ENCODE measurements around the gene OR6S1. TPM values are rescaled to one million over a fixed set of nuclear protein-coding genes. Genes with fewer than 3 reads are reported as not detected.

Gene OR6S1
- total and polyA plus RNA-seq, 2 donors from 2014 or later = not detected

- DNase-seq (no peak), FAIRE-seq (no peak)
- Histone ChIP-seq H3K9ac (ENCODE audit: low read length in 3 of 3) (no peak overlapping the region), H3K27ac (ENCODE audit: low read depth in 2 of 2, low read length in 2 of 2) (no peak overlapping the region), H3K36me3 (ENCODE audit: control insufficient read depth in 2 of 3, insufficient read depth in 3 of 3, low read length in 3 of 3) (no peaks in the 10 kb centered on the region), H3K27me3 (ENCODE audit: control insufficient read depth, insufficient read depth, low read length) (no peaks in the 10 kb centered on the region), H3K4me1 (ENCODE audit: control insufficient read depth in 2 of 3, insufficient read depth in 2 of 3, low read depth in 1 of 3, low read length in 3 of 3) (peaks cover 0 to 6% (median 0%) of the 10 kb centered on the region in 3 donors), H3K4me3 (ENCODE audit: low read length in 3 of 3) (no peak overlapping the region), H3K9me3 (ENCODE audit: control insufficient read depth in 2 of 3, insufficient read depth in 1 of 3, low read length in 3 of 3) (no peaks in the 10 kb centered on the region)
- intact Hi-C loops (cut with DNase I) = loop anchor here (5.0 kb wide), 1 partner anchor 76 kb away; the partner anchor contains the start of gene ANG
- no peak for TF ChIP-seq CTCF (IDR thresholded peaks at IDR 0.05; ENCODE audit: borderline replicate concordance, extremely low read depth, insufficient read depth)
Measured at GRCh38 chr14:20611277-20611676, 30.2 kb downstream of the OR6S1 start.

- FAIRE-seq (no peak), DNase-seq (peak; percentile 80 to 90 (median 86))
- Histone ChIP-seq H3K9ac (ENCODE audit: low read length in 3 of 3) (peak overlapping the region; percentile 56 to 98 (median 83)), H3K9me3 (ENCODE audit: control insufficient read depth in 2 of 3, insufficient read depth in 1 of 3, low read length in 3 of 3) (no peaks in the 10 kb centered on the region), H3K36me3 (ENCODE audit: control insufficient read depth in 2 of 3, insufficient read depth in 3 of 3, low read length in 3 of 3) (no peaks in the 10 kb centered on the region), H3K4me1 (ENCODE audit: control insufficient read depth in 2 of 3, insufficient read depth in 2 of 3, low read depth in 1 of 3, low read length in 3 of 3) (peaks cover 0 to 6% (median 0%) of the 10 kb centered on the region in 3 donors), H3K4me3 (ENCODE audit: low read length in 3 of 3) (peak overlapping the region; percentile 89 to 99 (median 93)), H3K27ac (ENCODE audit: low read depth in 2 of 2, low read length in 2 of 2) (peak overlapping the region in 1 of 2 donors; percentile 24), H3K27me3 (ENCODE audit: control insufficient read depth, insufficient read depth, low read length) (no peaks in the 10 kb centered on the region)
- TF ChIP-seq CTCF (IDR thresholded peaks at IDR 0.05; ENCODE audit: borderline replicate concordance, extremely low read depth, insufficient read depth) = no peak
- intact Hi-C loops (cut with DNase I) = loop anchor here (5.0 kb wide), 1 partner anchor 77 kb away; the partner anchor contains the start of gene ANG
Measured at GRCh38 chr14:20610002-20610765, 31.3 kb downstream of the OR6S1 start.

DNA sequence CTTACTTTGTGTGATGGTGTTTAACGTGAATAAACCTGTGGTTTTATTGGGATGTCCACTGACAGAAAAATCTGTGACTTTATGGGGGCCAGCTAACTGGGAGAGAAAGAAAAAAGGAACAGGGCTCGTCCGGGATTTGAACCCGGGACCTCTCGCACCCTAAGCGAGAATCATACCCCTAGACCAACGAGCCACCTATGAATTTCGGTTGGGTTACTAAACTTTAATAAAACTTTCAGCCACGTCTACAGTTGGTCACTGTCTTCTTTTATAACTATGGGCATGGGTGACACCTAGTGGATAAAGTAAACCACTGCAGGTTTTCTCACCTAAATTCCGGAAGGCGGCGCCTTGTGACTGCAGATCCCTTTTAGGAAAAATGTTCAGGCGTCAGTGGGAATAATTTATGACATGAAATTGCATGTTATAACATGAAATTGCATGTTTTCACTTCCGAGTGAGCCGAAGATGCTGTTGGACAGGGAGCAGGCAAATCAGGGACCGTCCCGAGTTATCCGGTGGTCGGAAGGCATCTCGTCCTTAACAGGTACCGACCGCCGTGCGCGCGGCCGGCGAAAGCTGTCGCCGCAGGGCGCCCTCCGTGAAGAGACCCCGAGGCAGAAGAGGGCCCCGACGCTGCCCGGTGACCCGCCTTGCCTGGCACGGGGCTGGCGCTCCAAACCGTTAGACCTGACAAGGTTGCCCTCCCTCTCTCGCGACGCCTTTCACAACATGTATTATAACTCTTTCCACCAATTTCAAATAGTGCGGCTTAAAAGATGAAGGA, 32.1 kb downstream of the OR6S1 start:
- Histone ChIP-seq H3K9me3 (ENCODE audit: control insufficient read depth in 2 of 3, insufficient read depth in 1 of 3, low read length in 3 of 3) (no peaks in the 10 kb centered on the region), H3K9ac (ENCODE audit: low read length in 3 of 3) (peak overlapping the region; percentile 56 to 98 (median 83)), H3K27ac (ENCODE audit: low read depth in 2 of 2, low read length in 2 of 2) (peak overlapping the region in 1 of 2 donors; percentile 24), H3K36me3 (ENCODE audit: control insufficient read depth in 2 of 3, insufficient read depth in 3 of 3, low read length in 3 of 3) (no peaks in the 10 kb centered on the region), H3K4me1 (ENCODE audit: control insufficient read depth in 2 of 3, insufficient read depth in 2 of 3, low read depth in 1 of 3, low read length in 3 of 3) (peaks cover 0 to 6% (median 0%) of the 10 kb centered on the region in 3 donors), H3K4me3 (ENCODE audit: low read length in 3 of 3) (peak overlapping the region; percentile 89 to 99 (median 93)), H3K27me3 (ENCODE audit: control insufficient read depth, insufficient read depth, low read length) (no peaks in the 10 kb centered on the region)
- intact Hi-C loops (cut with DNase I) = loop anchor here (5.0 to 10.0 kb wide), 3 partner anchors 78 to 285 kb away; partner anchors contain the start of genes ANG and TEP1
- peak; percentile 98 for TF ChIP-seq CTCF (IDR thresholded peaks at IDR 0.05; ENCODE audit: borderline replicate concordance, extremely low read depth, insufficient read depth)
- FAIRE-seq (peak; percentile 30), DNase-seq (peak; percentile 81 to 97 (median 86))
